ENCODE data around the gene ZNF682.

ZNF682 gene

GRCh38 chr19:20067943-20068342, 28.6 kb upstream of the ZNF682 start:
- no peak for TF ChIP-seq CTCF (IDR thresholded peaks at IDR 0.05)

GRCh38 chr19:20066861-20067260, 27.6 kb upstream of the ZNF682 start:
- TF ChIP-seq CTCF (IDR thresholded peaks at IDR 0.05): no peak

GRCh38 chr19:20060282-20060681, 21.0 kb upstream of the ZNF682 start:
- no peak for TF ChIP-seq CTCF (IDR thresholded peaks at IDR 0.05)

GRCh38 chr19:20051841-20052768, 12.8 kb upstream of the ZNF682 start:
- no peak for TF ChIP-seq CTCF (IDR thresholded peaks at IDR 0.05)

DNA sequence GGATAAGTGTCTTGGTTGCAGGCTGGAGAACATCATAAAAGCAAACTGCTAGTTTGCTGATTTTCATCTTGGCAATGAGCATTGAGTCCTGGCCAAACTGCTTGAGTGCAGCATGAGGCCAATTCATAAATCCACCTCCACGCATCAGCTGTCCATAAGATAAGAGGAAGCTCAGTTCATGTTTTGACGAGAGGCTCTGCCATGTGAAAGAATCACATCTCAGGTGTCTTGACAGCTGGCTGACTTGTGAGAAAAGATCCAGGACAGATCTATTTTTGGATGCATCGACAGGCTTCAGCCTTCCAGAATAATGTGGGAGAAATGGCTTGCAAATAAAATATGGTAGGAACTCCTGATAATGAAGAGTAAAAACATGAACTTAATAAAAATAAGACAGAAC, 5.4 kb upstream of the ZNF682 start:
- TF ChIP-seq CTCF (IDR thresholded peaks at IDR 0.05): no peak

GRCh38 chr19:20038358-20039202, 725 bp downstream of the ZNF682 start:
- TF ChIP-seq CTCF (IDR thresholded peaks at IDR 0.05): no peak

DNA sequence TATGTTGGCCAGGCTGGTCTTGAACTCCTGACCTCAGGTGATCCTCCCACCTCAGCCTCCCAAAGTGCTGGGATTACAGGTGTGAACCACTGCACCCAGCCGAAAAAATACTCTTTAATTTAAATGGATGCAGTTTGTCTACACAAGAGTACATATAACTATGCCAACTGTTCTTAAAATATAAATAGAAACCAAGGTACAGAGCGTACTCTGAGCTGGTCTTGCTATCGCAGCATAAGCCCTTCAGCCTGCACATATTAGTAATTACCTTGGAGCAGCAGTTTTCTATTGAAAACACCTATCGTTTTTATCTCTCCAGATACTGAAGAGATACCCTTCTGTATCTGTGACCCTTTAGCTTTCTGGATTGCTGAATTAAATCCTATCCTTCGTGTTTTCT, 3.4 kb downstream of the ZNF682 start:
- no peak for TF ChIP-seq CTCF (IDR thresholded peaks at IDR 0.05)

Measured in LNCAP (cell line).